GM12872 (cell line): ENCODE results near the gene TSPAN32.

Experiments used
- TF ChIP-seq, protein P1 (sequence below): IDR thresholded peaks from 3 replicates; pipeline ENCODE4 v1.5.1; 2011; ENCODE audit warnings: low read depth, mild to moderate bottlenecking, low read length, moderate library complexity; ENCODE audit not compliant: insufficient read depth

Gene TSPAN32

DNA sequence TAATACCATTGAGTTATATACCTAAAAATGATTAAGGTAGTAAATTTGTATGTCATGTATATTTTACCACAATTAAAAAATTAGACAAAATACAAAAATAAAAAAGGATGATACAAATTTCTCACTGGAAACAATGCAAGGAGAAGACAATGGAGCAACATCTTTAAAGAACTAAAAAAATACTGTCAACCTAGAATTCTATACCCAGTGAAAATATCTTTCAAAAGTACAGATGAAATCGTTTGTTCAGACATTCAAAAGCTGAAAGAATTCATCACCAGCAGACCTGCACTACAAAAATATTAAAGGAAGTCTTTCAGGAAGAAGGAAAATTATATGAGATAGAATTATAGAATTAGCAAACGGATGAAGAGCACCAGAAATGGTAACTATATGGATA lies 21.6 kb upstream of the TSPAN32 start:
- TF ChIP-seq, protein P1, sequence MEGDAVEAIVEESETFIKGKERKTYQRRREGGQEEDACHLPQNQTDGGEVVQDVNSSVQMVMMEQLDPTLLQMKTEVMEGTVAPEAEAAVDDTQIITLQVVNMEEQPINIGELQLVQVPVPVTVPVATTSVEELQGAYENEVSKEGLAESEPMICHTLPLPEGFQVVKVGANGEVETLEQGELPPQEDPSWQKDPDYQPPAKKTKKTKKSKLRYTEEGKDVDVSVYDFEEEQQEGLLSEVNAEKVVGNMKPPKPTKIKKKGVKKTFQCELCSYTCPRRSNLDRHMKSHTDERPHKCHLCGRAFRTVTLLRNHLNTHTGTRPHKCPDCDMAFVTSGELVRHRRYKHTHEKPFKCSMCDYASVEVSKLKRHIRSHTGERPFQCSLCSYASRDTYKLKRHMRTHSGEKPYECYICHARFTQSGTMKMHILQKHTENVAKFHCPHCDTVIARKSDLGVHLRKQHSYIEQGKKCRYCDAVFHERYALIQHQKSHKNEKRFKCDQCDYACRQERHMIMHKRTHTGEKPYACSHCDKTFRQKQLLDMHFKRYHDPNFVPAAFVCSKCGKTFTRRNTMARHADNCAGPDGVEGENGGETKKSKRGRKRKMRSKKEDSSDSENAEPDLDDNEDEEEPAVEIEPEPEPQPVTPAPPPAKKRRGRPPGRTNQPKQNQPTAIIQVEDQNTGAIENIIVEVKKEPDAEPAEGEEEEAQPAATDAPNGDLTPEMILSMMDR, result no peak

DNA sequence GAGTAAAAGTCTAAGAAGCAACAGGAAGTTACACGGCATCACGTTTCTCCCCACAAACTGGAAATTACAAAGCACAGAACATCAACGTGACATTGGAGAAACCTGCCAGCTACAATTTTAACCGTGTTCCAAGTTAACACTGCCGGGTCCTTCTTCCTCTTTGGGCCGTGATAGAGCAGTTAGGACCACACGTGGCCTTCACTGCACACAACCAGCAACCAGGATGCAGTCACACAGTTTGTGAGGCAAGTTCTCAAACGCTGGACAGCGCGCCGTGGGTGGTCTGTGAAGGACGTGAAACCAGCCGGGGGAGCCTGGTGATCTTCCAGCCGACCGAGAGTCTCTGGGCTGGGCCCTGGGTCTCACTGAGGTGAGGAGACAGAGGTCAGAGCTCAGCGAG lies 14.7 kb upstream of the TSPAN32 start:
- TF ChIP-seq, protein P1, result no peak

DNA sequence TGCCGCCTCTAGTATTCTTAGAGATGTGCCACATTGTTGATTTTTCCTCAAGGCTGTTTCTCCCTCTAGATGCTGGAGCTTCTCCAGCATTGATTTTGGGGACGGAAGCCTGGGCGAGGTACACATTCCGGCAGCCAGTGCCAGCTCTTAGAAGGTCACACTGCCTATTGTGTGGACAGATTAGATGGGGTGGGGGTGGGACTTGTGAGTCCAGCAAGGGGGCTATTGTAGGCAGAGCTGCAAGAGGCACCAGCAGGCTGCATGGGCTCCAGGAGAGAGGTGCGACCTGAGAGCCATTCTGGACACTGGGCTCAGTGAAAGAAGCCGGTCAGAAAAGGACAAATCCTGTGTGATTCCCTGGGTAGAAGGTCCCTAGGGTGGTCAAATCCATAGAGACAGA lies 12.5 kb upstream of the TSPAN32 start:
- TF ChIP-seq, protein P1, result no peak

DNA sequence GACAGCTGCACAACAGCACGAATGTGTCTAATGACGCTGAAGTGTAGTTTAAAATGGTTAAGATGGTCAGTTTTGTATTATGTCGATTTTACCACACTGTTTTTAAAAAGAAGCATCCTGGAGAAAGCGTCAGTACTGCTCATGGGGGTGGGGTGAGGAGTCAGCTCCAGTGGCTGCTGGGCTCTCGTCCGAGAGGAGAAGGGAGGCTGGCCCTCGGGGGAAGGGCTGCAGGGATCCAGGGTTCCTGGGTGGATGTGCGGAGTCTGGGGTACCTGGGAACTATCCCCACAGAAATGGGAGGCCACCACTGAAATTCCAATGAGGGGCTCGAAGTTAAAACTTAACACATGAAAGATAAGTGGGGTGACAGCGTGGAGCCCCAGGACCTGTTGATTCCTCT lies 12.0 kb upstream of the TSPAN32 start:
- TF ChIP-seq, protein P1, result no peak

DNA sequence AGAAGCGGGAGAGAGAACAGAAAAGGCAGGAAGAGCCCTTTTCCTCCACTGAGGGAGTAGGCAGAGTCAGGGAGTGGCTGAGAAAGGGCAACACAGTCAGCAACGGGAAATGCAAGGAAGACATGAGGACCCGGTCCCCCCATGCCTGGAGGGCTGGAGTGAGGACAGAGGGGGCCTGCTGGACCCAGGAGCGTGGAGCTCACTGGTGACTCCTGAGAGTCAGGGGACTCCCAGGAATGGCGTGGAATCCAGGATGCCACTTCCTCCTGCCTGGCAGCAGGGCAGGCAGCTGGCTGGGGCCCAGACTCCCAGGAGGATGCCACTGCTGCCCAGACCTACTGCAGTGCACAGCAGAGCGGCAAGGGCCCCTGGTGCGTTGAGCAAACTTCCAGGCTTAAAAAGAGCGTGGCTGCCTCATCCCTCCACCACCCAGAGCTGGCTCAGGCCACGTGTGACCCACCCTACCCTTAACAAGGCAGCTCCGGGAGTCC lies 11.4 kb upstream of the TSPAN32 start:
- TF ChIP-seq, protein P1, result no peak

DNA sequence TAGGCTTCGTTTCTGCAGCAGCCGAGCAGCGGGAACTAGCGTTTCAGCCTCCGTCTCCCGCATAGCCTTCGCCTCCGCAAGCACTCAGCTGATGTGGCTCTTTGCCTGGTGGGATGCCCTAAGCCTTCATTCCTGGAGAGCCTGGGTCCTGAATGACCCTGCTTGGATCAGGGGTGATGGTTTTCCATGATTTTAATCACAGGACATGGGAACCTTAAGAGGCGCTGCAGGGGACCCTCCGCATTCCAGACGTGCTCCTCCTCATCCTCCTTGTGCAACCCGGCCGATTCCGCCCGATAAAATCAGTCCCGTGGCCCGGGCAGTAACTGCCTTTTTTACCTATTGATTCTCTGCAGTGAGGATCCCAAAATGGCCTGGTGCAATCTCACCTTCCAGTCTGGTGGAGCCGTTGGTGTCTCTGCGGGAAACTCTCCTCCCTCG lies 8.3 kb upstream of the TSPAN32 start:
- TF ChIP-seq, protein P1, result no peak

DNA sequence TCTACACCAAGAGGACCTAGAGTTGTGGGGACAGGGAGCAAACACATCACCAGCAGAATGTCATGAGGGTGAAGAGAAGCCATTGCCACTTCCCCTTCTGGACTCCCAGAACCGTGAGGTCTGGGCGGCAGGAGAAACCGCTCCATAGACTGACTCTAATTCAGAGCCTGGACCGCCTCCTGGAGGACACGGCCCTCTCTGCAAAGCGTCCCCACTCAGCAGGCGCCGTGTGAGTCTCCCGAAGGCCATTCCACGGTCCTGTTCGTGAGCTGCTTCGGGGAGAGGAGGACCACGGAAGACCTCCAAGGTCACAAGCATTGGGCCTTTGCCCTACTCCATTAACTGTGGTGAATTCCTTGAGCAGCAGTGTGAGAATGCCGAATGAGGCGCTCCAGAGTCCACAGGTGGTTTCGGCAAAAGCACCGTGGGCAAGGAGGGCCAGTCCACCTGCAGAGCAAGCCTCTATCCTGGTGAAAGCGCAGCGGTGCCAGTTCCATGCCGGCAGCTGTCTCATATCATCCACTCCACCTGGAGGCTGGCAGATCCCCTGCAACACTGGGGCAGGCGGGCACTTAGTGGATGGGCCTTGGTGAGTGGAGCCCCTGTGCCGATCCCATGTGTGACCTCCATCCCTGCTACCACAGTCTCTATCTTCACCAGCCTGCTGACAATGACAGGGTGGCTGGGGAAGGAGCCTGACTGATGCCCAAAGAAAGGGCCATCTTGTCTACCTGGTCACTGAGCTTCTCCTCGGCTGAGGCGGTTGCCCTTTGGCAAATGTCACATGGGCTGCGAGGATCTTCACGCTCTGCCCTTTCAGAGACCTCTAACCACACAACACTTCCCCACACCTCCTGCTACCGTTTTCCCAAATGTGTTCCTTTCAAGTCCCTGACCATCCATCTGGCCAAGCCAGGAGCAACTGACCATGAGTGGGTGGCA lies 7.6 kb upstream of the TSPAN32 start:
- TF ChIP-seq, protein P1, result no peak
